Measurements from ENCODE around the gene GRAMD1C.

DNA sequence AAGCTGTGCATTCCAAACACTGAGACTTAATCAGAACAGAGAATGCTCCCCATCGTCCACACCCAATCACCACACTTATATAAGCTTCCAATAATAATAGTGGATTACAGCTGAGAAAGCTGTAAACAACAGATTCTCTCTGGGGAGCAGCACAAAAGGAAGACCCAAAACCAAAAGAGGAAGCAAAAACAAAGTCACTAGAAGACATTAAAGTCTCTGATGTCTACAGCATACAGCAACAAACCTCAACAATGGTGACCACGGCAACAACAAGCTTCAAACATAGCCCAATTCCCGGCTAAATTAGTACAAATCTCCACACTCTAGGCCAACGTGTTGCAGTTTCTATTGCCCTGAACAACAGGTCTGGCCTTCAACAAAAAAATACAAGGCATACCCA is 147.0 kb downstream of the GRAMD1C start:
- TF ChIP-seq POLR2A (IDR thresholded peaks at IDR 0.05) (no peak), CTCF (IDR thresholded peaks at IDR 0.05) (no peak)

Data from sigmoid colon (tissue), 3 donors.